SU-DHL-6 (cell line): Measurements from ENCODE around the gene RNU1-3.
"Not testable (repeated sequence)": the region's sequence is repeated elsewhere in the genome, so short reads cannot be mapped to it uniquely, and the experiment has no call there.

Experiments
- H2AFZ ChIP-seq: fragments of 200-600 bp; sonication (generic); 2 replicates; pipeline ENCODE4 v1.6.1; 2014; ENCODE audit warnings: low read depth, mild to moderate bottlenecking, moderate library complexity, mixed read lengths, antibody characterized with exemption, low read length; ENCODE audit not compliant: severe bottlenecking
- H3F3A ChIP-seq: fragments of 200-600 bp; shearing (Covaris generic); 2 replicates; pipeline ENCODE4 v1.6.0; 2016; ENCODE audit warnings: antibody characterized with exemption, mild to moderate bottlenecking; ENCODE audit not compliant: insufficient read depth
- H3K27ac ChIP-seq: fragments of 200-600 bp; sonication (generic); 2 replicates; pipeline ENCODE4 v1.5.1; 2016; ENCODE audit warnings: low read depth, mild to moderate bottlenecking, low read length, moderate library complexity, mixed read lengths
- H3K27me3 ChIP-seq: fragments of 200-600 bp; sonication (generic), shearing (Covaris generic); 2 replicates; pipeline ENCODE4 v1.6.0; 2014; ENCODE audit warnings: mild to moderate bottlenecking, low read length
- H3K36me3 ChIP-seq: fragments of 200-600 bp; sonication (generic); 2 replicates; pipeline ENCODE4 v1.6.1; 2014; ENCODE audit warnings: mild to moderate bottlenecking, low read length, mixed read lengths
- H3K4me2 ChIP-seq: fragments of 300-600, 200-600 bp; shearing (Covaris generic), sonication (generic); 2 replicates; pipeline ENCODE4 v1.6.0; 2014; ENCODE audit warnings: low read length, low read depth, mild to moderate bottlenecking; ENCODE audit not compliant: poor library complexity, severe bottlenecking
- H3K4me3 ChIP-seq: fragments of 200-600 bp; sonication (generic); 2 replicates; pipeline ENCODE4 v1.5.1; 2014; ENCODE audit warnings: antibody characterized with exemption, low read length, mild to moderate bottlenecking, mixed read lengths; ENCODE audit not compliant: insufficient read depth, poor library complexity, severe bottlenecking
- H3K79me2 ChIP-seq: fragments of 200-600 bp; sonication (generic); 2 replicates; pipeline ENCODE4 v1.6.1; 2014; ENCODE audit warnings: mild to moderate bottlenecking, low read length, moderate library complexity; ENCODE audit not compliant: insufficient read depth
- H3K9ac ChIP-seq: fragments of 200-600 bp; sonication (generic); 2 replicates; pipeline ENCODE4 v1.7.0; 2014; ENCODE audit warnings: mild to moderate bottlenecking, low read length
- H3K9me2 ChIP-seq: fragments of 200-600 bp; sonication (generic); replicated peaks from 2 replicates; pipeline ENCODE4 v1.6.1; 2014; ENCODE audit warnings: low read length; ENCODE audit not compliant: insufficient read depth
- H3K9me3 ChIP-seq: fragments of 200-600 bp; sonication (generic); 2 replicates; pipeline ENCODE4 v1.6.1; 2014; ENCODE audit warnings: low read length, mixed read lengths; ENCODE audit not compliant: insufficient read depth
- H4K20me1 ChIP-seq: fragments of 200-600 bp; sonication (generic); 2 replicates; pipeline ENCODE4 v1.6.1; 2014; ENCODE audit warnings: low read depth, mild to moderate bottlenecking, antibody characterized with exemption, low read length, moderate library complexity, mixed read lengths

The RNU1-3 gene

GRCh38 chr1:16693449-16694307 lies 26.9 kb upstream of the RNU1-3 start:
- H3K9ac ChIP-seq, H3K9me3 ChIP-seq, H3K79me2 ChIP-seq, H3K36me3 ChIP-seq, H3K27me3 ChIP-seq, H3K4me2 ChIP-seq, H3K4me3 ChIP-seq, H3K9me2 ChIP-seq, H3K27ac ChIP-seq, H2AFZ ChIP-seq, H3F3A ChIP-seq, H4K20me1 ChIP-seq: not testable (repeated sequence)

DNA sequence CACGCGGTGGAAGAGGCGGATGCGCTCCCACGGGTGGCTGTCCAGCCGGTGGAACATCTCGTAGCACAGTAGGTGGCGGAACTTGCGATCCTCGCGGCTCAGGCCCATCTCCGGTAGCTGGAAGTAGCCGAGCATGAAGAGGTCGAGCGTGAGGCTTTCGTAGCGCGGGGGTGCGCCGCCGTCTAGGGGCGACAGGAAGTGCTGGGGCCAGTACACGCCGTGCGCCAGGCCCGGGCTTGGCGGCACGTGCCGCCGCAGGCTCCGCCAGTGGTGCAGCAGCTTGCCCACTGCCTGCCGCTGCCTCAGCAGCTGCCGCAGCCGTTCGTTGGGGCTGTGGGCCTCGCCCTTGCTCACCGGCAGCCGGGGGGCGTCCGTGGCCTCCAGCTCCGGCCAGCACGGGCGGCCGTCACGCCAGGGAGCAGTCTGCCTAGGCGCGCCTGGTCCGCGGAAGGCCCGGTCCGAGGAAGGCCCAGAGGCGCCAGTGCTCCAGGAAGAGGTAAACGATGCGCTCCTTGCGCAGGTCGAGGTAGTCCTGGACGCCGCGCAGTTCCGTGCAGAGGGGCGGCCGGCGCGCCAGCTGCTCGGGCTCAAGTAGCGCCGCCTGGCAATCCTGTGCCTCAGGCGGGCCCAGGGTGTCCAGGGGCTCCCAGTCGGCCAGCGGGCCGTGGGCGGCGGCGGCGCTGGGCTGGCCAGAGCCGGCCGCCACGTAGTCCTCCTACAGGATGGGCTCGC lies 26.1 kb upstream of the RNU1-3 start:
- not testable (repeated sequence) for H3K9me3 ChIP-seq, H3K36me3 ChIP-seq, H2AFZ ChIP-seq, H3K9me2 ChIP-seq, H3K4me3 ChIP-seq, H3K27ac ChIP-seq, H4K20me1 ChIP-seq, H3K79me2 ChIP-seq, H3K4me2 ChIP-seq, H3K27me3 ChIP-seq, H3K9ac ChIP-seq, H3F3A ChIP-seq

DNA sequence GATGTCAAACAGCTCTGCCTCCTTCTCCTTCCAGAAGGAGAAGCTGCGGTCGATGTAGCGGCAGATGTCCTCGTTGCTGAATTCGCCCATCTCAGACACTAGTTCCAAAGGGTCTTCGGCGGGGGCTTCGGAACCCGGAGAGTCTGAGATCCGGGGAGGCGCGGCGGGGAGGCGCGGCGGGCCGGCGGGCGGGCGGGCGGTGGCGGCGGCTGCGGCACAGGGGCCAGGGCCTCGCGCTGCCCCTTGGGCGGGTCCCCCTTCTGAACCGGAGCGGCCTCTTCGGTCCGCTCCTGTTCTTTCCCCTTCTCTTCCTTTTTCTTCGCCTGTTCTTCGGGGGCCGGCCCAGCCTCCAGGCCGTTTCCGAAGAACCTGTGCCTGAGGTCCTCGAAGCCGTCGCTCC lies 25.5 kb upstream of the RNU1-3 start:
- not testable (repeated sequence) for H3K27me3 ChIP-seq, H3K4me3 ChIP-seq, H3K27ac ChIP-seq, H3F3A ChIP-seq, H2AFZ ChIP-seq, H4K20me1 ChIP-seq, H3K9me3 ChIP-seq, H3K36me3 ChIP-seq, H3K9ac ChIP-seq, H3K4me2 ChIP-seq, H3K79me2 ChIP-seq, H3K9me2 ChIP-seq

DNA sequence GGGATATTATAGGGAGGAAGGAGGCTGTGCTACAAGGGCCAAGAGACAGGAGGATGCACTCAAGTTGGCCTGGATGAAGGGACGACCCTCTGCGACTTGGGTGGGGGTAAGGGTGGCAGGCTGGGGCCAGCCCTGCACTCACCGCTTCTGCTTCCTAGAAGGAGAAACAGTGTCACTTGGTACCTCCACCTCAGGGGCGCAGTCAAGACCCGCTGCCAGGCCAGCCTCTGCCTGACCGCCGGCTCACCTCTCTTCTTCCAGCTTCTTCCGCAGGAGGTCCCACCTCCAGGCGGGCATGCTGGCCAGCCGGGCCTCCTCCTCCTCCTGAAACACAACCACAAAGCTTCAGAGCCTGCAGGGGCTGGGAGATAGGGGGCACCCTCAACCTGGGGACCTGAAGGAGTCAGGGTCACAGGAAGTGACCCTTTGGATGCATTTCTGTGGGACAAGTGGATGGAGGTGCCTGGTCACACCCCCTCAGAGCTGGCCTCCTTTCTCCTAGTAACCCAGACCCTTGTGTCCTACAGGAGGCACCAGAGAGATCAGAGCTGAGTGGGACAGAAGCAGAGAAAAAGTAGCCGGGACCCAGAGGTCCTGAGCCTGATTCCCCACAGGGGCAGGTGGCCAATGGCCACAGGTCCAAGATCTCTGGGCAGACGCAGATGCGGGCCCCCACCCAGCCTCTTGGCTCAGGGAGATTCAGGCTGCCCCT lies 24.4 kb upstream of the RNU1-3 start:
- H3K9me2 ChIP-seq: not testable (repeated sequence)

DNA sequence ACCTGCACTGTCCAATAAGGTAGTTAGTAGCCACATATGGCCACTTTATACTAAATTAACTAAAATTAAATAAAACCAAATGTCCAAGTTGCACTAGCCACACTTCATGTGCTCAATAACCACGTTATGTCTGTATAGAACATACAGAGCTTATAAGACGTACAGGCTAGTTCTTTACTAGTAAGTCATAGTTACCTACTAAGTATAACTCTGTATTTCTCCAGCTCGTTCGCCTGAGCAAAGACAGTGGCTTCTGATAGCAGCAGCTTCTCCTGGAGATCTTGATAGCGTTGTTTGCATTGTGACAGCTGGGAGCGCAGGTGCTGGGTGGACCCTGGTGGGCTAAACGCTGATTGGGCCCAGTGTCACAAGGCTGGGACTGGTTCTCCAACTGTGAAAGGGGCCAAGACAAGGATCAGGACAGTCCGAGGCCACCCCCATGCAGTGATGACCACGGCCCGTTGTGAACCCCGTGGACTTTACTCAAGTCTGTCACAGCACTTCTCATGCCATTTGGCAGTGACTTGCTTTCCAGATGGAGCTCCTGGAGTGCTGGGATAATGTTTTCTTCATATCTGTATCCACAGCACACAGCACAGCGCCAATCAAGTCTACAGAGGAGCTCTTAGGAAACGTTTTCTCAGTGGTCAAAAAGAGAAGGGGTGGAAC lies 20.5 kb upstream of the RNU1-3 start:
- not testable (repeated sequence) for H3K79me2 ChIP-seq, H3K9me2 ChIP-seq, H3K36me3 ChIP-seq, H3K4me2 ChIP-seq, H3K4me3 ChIP-seq, H2AFZ ChIP-seq, H4K20me1 ChIP-seq, H3K9ac ChIP-seq, H3K27ac ChIP-seq, H3K27me3 ChIP-seq, H3K9me3 ChIP-seq, H3F3A ChIP-seq

More for the DNA sequence above, 24.4 kb upstream of the RNU1-3 start:
- H3K79me2 ChIP-seq, H2AFZ ChIP-seq, H3K4me2 ChIP-seq, H4K20me1 ChIP-seq, H3K36me3 ChIP-seq, H3K27me3 ChIP-seq, H3K9me3 ChIP-seq, H3K4me3 ChIP-seq, H3K9ac ChIP-seq, H3F3A ChIP-seq, H3K27ac ChIP-seq: not testable (repeated sequence)

GRCh38 chr1:16685445-16686371 lies 19.0 kb upstream of the RNU1-3 start:
- Histone ChIP-seq H3K9ac (peak overlapping the region; percentile 51), H3K27ac (peak overlapping the region; percentile 46), H3K4me3 (peak overlapping the region; percentile 50), H3K4me2 (peak overlapping the region; percentile 62)
- not testable (repeated sequence) for H3F3A ChIP-seq, H3K36me3 ChIP-seq, H4K20me1 ChIP-seq, H2AFZ ChIP-seq, H3K27me3 ChIP-seq, H3K79me2 ChIP-seq, H3K9me3 ChIP-seq, H3K9me2 ChIP-seq
